RWPE2 (cell line): Measurements from ENCODE around the gene TEFM.

Experiments
- ATAC-seq: fragments of 200-7000 bp; cut with Tn5 transposase; 3 replicates; pipeline ENCODE4 v1.9.1; 2021; ENCODE audit warnings: low read depth
- DNase-seq: peaks from one replicate; pipeline ENCODE4 v3.0.0-alpha.2; 2020; ENCODE audit warnings: low spot score
- H3K27ac ChIP-seq: fragments of 450-650 bp; 2 replicates; pipeline ENCODE4 v1.5.1; 2017; ENCODE audit warnings: mild to moderate bottlenecking; ENCODE audit not compliant: poor library complexity, severe bottlenecking
- H3K27me3 ChIP-seq: fragments of 250-450 bp; sonication (Bioruptor Pico); 2 replicates; pipeline ENCODE4 v1.5.1; 2021; ENCODE audit warnings: mild to moderate bottlenecking, moderate library complexity; ENCODE audit not compliant: insufficient read depth, poor library complexity, severe bottlenecking
- H3K36me3 ChIP-seq: fragments of 250-450 bp; sonication (Bioruptor Pico); 2 replicates; pipeline ENCODE4 v1.5.1; 2020; ENCODE audit warnings: low read depth, mild to moderate bottlenecking, moderate library complexity
- H3K4me1 ChIP-seq: fragments of 250-450 bp; sonication (Bioruptor Pico); 2 replicates; pipeline ENCODE4 v1.5.1; 2021; ENCODE audit warnings: mild to moderate bottlenecking, moderate library complexity; ENCODE audit not compliant: insufficient read depth, poor library complexity, severe bottlenecking
- H3K4me3 ChIP-seq: fragments of 250-450 bp; sonication (Bioruptor Pico); 2 replicates; pipeline ENCODE4 v1.5.1; 2021; ENCODE audit warnings: mild to moderate bottlenecking, moderate library complexity; ENCODE audit not compliant: severe bottlenecking
- H3K9me3 ChIP-seq: fragments of 250-450 bp; sonication (Bioruptor Pico); 2 replicates; pipeline ENCODE4 v1.5.1; 2021; ENCODE audit warnings: mild to moderate bottlenecking, moderate library complexity; ENCODE audit not compliant: severe bottlenecking
- TF ChIP-seq, protein P1 (sequence below): fragments of 450-650 bp; IDR thresholded peaks from one replicate; pipeline ENCODE4 v1.5.1; 2017; ENCODE audit warnings: mild to moderate bottlenecking, moderate library complexity; ENCODE audit not compliant: poor library complexity, severe bottlenecking

Gene TEFM, protein sequence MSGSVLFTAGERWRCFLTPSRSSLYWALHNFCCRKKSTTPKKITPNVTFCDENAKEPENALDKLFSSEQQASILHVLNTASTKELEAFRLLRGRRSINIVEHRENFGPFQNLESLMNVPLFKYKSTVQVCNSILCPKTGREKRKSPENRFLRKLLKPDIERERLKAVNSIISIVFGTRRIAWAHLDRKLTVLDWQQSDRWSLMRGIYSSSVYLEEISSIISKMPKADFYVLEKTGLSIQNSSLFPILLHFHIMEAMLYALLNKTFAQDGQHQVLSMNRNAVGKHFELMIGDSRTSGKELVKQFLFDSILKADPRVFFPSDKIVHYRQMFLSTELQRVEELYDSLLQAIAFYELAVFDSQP

DNA sequence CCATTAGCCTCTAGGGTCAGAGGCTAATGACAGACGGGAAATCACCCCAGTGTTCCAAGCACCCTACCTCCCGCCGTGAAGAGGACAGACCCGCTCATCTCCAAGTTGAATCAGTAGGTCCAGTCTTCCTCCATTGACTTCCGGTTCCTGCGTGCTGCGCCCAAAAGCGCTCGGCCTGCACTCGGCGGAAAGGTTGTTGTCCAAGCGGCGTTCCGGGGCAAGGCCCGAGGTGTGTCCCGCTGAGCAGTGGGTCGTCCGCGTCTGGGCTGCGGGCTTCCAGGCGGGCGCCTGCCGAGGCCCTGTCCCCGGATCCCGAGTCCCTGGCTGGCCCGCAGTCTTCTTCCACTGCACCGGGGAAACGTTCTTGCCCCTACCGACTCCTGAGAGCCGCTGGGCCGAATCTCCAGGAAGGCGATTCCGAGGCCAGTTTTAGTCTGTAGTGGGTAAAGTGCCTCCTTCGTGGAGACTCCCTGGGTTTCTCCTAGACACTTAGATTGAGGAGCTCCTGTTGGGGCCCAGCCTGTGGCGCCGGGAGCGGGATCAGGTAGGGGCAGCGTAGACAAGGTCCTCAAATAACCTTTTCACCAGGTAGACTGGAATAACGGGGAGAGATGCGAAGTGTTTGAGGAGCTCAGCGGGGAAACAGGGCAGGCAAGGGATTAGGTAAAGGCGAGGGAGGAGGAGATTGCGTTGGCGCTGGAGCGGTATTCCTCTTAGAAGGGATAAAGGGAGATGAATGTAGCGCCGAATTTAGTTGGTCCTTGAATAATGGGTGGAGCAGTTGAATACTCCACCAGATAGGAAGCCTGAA, at the start of gene TEFM:
Gene TEFM (minus strand): TSS at position 138 of the 811 bp plus-strand sequence. CDS start 40 bp downstream, at position 98.
- Histone ChIP-seq H3K4me1 (peaks cover 3% of the 10 kb centered on the region), H3K9me3 (no peaks in the 10 kb centered on the region), H3K27me3 (no peaks in the 10 kb centered on the region), H3K27ac (peak within 1 kb of the TSS; percentile 64), H3K4me3 (peak within 1 kb of the TSS; percentile 70), H3K36me3 (peaks cover 23% of the 10 kb centered on the region)
- DNase-seq (peak; percentile 88), ATAC-seq (peak; percentile 94)
- TF ChIP-seq, protein P1, sequence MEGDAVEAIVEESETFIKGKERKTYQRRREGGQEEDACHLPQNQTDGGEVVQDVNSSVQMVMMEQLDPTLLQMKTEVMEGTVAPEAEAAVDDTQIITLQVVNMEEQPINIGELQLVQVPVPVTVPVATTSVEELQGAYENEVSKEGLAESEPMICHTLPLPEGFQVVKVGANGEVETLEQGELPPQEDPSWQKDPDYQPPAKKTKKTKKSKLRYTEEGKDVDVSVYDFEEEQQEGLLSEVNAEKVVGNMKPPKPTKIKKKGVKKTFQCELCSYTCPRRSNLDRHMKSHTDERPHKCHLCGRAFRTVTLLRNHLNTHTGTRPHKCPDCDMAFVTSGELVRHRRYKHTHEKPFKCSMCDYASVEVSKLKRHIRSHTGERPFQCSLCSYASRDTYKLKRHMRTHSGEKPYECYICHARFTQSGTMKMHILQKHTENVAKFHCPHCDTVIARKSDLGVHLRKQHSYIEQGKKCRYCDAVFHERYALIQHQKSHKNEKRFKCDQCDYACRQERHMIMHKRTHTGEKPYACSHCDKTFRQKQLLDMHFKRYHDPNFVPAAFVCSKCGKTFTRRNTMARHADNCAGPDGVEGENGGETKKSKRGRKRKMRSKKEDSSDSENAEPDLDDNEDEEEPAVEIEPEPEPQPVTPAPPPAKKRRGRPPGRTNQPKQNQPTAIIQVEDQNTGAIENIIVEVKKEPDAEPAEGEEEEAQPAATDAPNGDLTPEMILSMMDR: no peak

DNA sequence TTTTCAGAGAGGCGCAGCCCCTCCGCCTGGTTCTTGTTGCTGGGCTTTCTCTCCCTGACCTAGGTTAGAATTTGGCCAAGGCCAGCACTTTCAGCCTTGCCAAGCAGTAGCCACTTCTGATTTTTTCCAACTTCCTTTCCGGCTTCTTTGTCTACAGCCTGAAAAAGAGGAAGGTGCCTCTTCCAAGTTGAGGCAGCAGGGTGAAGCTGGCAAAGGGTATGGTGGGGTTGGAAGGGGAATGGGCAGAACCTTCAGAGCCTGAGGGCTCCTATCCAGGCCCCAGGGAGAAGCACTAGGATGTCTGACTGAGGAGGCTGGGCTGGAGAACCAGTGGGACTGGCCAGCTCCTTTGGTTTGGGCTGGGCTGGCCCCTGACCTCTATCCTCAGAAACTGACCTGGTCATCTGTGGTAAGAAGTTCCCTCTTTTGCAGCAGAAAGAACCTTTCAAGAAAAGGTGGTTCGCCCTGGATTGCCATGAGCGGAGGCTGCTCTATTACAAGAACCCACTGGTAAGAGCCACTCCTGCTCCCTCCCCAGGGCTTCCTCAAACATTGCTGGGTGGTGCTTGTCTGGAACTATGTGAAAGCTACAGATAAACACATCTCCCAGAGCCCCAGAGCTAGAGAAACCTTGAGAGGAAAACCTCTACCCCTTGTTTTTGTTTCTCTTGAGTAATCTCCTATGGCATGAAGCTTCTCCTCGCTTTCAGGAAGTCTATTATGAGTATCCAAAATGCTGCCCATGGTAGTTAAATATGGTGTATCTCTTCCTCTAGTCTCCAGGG, 48.2 kb upstream of the TEFM start:
- TF ChIP-seq, protein P1: no peak
- Histone ChIP-seq H3K36me3 (no peaks in the 10 kb centered on the region), H3K27ac (no peak overlapping the region), H3K4me1 (no peaks in the 10 kb centered on the region), H3K9me3 (no peaks in the 10 kb centered on the region), H3K4me3 (no peak overlapping the region), H3K27me3 (no peaks in the 10 kb centered on the region)
- no peak for ATAC-seq
- no peak for DNase-seq

DNA sequence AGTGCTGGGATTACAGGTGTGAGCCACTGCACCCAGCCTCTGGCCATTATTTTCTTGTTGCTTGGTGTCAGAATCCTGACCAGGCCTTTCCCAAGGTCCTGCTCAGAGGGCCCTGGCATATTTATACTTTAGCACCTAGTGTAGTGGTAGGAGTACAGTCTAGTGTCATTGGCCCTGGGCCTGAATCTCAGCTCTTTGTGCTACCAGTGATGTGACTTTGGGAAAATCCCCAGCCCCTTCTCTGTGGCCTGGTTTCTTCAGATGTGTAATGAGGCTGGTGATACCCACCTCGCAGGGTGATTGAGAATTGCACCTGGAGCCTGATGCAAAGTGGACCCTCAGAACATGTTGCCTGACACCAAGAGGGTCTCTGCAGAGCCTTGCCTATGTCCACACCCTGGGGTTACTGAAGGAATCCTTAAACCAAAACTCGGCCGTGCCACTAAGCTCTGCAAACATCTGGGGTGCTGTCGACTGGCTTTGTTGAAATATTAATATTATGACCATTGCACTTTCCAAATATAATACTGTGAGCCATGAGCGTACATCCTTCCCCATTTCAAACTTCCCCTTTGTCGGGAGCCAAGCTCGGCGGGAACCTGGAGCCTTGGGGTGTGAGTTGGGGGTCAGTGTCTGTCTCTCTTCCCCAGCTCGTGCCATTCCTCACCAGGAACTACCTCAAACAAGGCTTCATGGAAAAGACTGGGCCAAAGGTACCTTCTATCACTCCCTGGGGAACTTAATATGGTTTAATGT, 46.8 kb upstream of the TEFM start:
- H3K36me3 ChIP-seq: no peaks in the 10 kb centered on the region
- no peaks in the 10 kb centered on the region for H3K27me3 ChIP-seq
- TF ChIP-seq, protein P1: no peak
- no peak overlapping the region for H3K4me3 ChIP-seq
- no peaks in the 10 kb centered on the region for H3K9me3 ChIP-seq
- H3K4me1 ChIP-seq: no peaks in the 10 kb centered on the region
- ATAC-seq (no peak), DNase-seq (no peak)
- H3K27ac ChIP-seq: no peak overlapping the region

DNA sequence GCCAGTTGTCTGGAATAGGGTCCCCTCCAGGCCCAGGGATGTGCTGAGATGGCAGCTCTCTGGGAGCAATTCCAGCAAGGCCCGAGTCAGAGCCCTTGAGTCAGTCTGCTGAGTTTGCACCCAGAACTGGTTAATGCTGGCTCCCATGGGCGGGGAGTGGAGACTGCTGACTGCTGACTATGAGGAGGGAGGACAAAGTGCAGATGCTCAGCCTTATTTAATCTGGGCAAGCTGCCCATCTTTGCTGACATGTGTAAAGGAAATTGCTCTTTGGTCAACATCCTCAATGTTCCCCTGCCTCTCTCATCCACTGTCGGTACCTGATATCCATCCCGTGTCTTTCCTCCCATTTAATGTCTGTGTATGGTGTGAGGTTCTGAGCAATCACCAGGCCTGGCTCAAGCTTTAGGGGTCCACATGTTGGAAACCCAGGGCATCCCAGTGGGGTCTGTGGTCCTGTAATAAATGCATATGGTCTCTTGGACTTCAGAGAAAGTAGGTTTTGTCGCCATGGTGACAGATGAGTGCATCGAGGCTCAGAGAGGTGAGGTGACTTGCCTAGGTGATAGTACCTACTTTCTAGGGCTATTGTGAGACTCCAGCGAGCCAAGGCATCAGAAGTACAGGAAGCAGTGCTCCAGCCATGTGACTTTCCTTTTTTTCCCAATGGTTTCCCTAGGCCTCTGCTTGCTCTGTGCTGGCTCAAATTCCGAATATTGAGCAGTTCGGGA, 44.8 kb upstream of the TEFM start:
- DNase-seq: no peak

More for the DNA sequence above, 44.8 kb upstream of the TEFM start:
- H3K27me3 ChIP-seq: no peaks in the 10 kb centered on the region
- TF ChIP-seq, protein P1: no peak
- no peaks in the 10 kb centered on the region for H3K9me3 ChIP-seq
- ATAC-seq: peak; percentile 27; the same call in 1 of the 3 replicates
- H3K4me1 ChIP-seq: no peaks in the 10 kb centered on the region
- no peaks in the 10 kb centered on the region for H3K36me3 ChIP-seq
- H3K4me3 ChIP-seq: no peak overlapping the region
- no peak overlapping the region for H3K27ac ChIP-seq
